Raji (cell line): ENCODE measurements around the gene ZIC1.

Experiments used
- POLR2A ChIP-seq: IDR thresholded peaks from 2 replicates; pipeline ENCODE4 v1.6.1; 2011; ENCODE audit warnings: low read depth, low read length, control low read depth; ENCODE audit not compliant: insufficient read depth

ZIC1 gene

GRCh38 chr3:147371771-147372340, 37.3 kb upstream of the ZIC1 start:
- TF ChIP-seq POLR2A, result no peak

GRCh38 chr3:147372525-147373027, 36.6 kb upstream of the ZIC1 start:
- TF ChIP-seq POLR2A, result no peak

- no peak for TF ChIP-seq POLR2A
These were observed 35.9 kb upstream of the ZIC1 start for GRCh38 chr3:147373301-147373700.

- TF ChIP-seq POLR2A, result no peak
These were observed 31.5 kb upstream of the ZIC1 start for GRCh38 chr3:147377412-147378367.

- no peak for TF ChIP-seq POLR2A
These were observed 29.5 kb upstream of the ZIC1 start for GRCh38 chr3:147379651-147380050.

GRCh38 chr3:147380387-147380951, 28.7 kb upstream of the ZIC1 start:
- TF ChIP-seq POLR2A, result no peak

GRCh38 chr3:147380977-147381376, 28.2 kb upstream of the ZIC1 start:
- no peak for TF ChIP-seq POLR2A

- no peak for TF ChIP-seq POLR2A
These were observed 27.6 kb upstream of the ZIC1 start for GRCh38 chr3:147381596-147381995.

GRCh38 chr3:147383617-147384016, 25.5 kb upstream of the ZIC1 start:
- no peak for TF ChIP-seq POLR2A

- TF ChIP-seq POLR2A, result no peak
These were observed 24.7 kb upstream of the ZIC1 start for GRCh38 chr3:147384210-147385058.

- no peak for TF ChIP-seq POLR2A
These were observed 23.8 kb upstream of the ZIC1 start for GRCh38 chr3:147385059-147386012.

- no peak for TF ChIP-seq POLR2A
These were observed 21.8 kb upstream of the ZIC1 start for GRCh38 chr3:147387291-147387884.

- no peak for TF ChIP-seq POLR2A
These were observed 21.1 kb upstream of the ZIC1 start for GRCh38 chr3:147387885-147388699.
